Activated CD8-positive, alpha-beta memory T cell treated with anti-CD3 and anti-CD28 coated beads, Interleukin-2, amount 50 U/mL, for 1 hour (primary cell): Measurements from ENCODE around the gene PPIA.
"Not testable (repeated sequence)": the region's sequence is repeated elsewhere in the genome, so short reads cannot be mapped to it uniquely, and the experiment has no call there.

ENCODE experiments used
- DNase-seq: peaks from one replicate; pipeline ENCODE4 v3.0.0-alpha.2; 2020; ENCODE audit errors: extremely low read depth

The PPIA gene

DNA sequence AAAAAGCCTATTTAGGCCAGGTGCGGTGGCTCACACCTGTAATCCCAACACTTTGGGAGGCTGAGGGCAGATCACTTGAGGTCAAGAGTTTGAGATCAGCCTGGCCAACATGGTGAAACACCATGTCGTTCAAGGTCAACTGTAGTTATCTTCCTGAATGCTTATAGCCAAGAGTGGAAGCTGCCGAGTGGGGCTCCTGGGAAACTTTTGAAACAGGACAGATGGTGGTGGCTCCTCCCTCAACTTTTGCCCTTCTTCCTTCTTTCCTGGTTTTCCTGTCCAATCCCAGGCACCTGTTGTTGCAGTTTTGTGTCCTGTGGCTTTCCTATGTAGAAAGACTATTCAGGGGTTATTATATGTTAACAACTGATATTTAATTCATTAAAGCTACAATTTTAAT lies 8.7 kb upstream of the PPIA start:
- no peak for DNase-seq

DNA sequence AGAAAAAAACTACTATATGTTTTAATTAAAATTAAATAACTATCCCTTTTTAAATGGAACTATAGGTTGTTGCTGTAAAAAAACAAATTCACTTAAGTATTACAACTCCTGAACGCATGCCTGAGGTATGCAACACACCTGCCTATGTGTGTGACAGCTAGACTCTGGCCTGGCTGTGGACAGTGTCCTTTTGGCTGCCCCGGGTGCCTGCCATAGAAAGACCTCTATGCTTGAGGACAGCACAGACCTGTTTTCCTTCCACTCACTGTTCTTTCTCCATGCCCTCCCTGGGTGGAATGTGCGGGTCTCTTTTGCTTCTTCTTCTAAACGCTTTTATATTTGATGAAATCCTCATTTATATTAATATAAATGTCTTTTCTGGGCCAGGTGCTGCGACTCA lies 6.5 kb upstream of the PPIA start:
- no peak for DNase-seq

DNA sequence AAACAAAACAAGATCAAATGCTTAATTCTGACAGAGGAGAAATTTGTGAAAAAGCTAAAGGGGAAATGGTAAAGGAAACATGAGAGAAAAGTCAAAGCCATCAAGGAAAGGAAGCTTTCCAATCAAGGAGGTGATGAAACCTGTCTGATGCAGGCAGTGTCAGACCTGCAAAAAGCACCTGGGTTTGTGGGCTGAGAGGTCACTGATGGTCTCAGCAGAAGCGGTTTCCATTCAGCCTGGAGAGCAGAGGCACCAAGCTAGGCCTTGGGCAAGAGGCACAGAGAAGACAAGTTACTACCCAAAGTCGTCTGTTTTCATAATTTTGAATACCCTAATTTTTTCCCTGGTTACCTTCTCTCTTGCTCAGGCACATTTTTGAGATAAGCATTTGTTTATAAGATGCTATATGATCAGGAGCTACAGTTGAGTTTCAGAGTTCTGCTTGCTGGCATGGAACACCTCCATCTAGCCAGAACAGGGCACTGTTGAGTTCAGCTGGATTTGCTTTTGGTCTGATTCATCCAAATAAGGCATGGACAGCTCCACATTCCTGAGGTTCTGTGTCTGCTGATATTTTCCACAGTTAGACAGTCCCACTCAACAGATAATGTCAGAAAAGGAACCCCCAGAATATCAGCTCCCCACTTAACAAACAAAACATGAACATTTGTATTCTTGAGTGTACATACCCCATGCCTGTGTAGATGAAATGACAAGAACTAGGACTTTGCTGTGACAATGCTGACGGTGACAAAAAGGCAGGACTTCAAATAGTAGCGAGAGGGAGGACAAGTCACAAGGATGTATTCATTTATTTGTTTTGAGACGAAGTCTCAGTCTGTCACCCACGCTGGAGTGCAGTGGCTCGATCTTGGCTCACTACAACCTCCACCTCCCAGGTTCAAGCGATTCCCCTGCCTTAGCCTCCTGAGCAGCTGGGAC lies 4.9 kb upstream of the PPIA start:
- DNase-seq, result no peak

DNA sequence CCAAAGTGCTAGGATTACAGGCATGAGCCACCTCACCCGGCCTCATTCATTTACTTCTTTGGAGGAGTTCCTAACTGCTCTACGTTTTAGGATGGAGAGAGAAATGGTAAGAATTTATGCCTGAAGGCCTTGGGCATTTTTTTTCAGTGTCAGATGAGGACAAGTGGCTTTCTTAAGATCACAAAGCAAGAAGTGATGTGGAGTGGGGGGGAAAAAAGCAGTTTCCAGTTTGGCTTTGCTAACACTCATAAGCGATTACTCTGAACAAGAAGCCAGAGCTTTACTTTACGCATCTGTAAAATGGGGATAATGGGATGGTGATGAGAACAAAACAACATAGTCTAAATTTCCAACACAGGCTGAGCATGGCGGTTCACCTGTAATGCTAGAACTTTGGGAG lies 2.6 kb upstream of the PPIA start:
- no peak for DNase-seq

DNA sequence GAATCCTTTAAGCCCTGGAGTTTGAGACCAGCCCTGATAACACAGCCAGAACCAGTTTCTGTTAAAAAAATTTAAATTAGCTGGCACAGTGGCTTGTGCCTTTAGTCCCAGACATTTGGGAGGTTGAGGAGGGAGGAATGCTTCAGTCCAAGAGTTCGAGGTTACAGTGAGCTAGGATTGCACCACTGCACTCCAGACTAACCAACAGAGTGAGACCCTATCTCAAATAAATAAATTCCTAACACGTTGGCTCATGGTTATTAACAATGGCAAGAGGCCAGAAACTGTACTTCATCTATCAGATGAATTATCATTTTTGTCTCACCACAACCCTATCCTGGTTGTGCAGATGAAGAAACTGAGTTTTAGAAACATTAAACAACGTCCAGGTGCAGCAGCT lies 2.1 kb upstream of the PPIA start:
- DNase-seq, result no peak

DNA sequence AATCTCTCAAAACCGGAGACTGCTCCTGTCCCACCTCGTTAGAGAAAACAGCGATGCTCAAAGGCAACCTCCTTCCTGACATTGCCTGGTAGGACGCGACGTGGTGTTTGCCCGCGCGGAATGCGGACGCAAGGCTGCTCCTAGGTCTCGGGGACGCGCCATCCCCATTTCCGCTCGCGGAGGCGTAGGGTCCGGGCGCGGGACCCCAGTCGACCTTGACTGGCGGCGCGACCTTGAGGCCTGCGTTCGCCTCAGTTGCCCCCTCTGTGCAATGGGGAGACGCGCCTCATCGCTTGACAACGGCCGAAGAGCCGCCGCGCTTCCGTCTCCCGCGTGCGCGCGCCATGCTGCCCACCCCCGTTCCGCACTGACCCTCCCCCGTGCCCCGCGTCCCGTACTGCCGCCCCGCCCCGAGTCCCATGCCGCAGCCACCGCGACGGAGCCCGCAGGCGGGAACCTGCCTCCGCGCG lies 412 bp upstream of the PPIA start:
- DNase-seq, result no peak

DNA sequence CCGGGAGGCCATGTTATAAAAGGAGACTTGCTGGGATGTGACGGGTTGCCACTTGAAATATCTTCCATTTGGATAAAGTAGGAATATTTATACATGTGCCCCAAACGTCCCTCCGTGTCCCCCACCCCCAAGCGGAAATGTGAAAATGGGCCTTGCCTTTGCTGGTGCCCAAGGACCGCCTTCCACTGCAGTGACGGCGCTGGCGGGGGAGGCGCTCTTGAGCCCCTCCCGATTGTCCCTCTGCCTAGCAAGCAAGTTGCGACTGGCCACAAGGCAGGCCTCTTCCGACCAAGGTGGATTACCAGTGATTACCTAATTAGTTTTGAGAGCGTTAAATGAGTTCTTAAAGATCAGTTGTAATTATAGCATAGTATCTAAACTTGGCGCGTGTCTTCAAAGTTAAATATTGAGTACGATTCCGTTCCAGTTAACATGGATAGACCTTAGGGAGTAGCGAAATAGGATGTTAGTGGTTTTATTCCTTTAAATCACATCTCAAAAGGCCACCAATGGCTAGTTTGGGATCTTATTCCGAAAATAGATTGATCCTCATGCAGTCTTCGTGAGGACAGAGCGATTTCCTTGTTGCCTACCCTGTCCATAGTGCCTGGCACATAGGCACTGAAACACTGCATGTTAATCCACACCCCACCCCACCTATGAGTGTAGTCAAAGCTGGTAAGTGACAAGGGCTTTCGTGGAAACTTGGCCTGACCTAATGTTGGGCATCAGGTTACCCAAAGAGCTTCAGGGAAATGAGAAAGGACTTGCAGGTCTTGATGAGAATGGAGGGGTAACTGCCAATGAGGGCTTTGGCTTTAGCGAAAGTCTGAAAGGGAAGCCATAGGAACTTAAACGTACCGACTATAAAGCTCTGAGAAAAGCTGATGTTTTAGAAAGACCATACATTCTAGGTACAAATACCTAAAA lies 1.1 kb downstream of the PPIA start:
- peak; percentile 57 for DNase-seq

DNA sequence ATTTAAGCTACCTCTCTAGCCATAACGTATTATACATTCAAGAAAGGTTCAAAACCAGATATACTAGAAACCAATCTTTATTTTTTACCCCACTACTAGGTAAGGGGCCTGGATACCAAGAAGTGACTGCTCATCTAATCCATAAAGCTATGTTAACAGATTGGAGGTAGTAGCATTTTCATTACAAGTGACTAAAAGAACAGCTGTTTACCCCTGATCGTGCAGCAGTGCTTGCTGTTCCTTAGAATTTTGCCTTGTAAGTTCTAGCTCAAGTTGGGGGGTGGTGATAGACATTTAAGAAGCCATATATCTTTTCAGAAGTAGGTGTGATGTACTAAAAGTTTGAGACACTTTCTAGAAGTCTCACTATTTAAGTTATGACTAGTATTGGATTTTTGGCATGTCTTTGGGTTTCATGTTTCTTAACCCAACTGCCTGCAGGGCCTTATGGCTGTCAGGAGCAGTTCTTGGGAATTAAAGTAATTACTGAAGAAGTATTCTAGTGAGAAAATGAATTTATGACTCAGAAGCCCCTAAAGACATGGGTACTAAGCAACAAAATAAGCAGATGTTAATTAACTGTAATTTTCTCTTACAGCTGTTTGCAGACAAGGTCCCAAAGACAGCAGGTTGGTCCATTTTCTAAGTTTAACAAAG lies 2.3 kb downstream of the PPIA start:
- no peak for DNase-seq

DNA sequence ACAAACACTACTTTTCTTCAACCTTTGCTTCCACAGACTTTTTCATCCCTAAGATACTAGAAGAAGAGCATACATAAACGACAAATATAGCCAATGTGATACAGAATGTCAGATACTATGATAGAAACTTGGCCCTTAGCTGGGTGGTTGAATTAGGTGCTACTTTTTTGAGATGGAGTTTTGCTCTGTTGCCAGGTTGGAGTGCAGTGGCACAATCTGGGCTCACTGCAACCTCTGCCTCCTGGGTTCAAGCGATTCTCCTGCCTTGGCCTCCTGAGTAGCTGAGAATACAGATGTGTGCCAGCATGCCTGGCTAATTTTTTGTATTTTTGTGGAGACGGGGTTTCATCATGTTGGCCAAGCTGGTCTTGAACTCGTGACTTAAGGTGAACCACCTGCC lies 3.5 kb downstream of the PPIA start:
- no peak for DNase-seq

DNA sequence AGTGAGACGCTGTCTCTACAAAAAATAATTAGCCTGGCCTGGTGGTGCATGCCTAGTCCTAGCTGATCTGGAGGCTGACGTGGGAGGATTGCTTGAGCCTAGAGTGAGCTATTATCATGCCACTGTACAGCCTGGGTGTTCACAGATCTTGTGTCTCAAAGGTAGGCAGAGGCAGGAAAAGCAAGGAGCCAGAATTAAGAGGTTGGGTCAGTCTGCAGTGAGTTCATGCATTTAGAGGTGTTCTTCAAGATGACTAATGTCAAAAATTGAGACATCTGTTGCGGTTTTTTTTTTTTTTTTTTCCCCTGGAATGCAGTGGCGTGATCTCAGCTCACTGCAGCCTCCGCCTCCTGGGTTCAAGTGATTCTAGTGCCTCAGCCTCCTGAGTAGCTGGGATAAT lies 5.4 kb downstream of the PPIA start:
- DNase-seq, result no peak

DNA sequence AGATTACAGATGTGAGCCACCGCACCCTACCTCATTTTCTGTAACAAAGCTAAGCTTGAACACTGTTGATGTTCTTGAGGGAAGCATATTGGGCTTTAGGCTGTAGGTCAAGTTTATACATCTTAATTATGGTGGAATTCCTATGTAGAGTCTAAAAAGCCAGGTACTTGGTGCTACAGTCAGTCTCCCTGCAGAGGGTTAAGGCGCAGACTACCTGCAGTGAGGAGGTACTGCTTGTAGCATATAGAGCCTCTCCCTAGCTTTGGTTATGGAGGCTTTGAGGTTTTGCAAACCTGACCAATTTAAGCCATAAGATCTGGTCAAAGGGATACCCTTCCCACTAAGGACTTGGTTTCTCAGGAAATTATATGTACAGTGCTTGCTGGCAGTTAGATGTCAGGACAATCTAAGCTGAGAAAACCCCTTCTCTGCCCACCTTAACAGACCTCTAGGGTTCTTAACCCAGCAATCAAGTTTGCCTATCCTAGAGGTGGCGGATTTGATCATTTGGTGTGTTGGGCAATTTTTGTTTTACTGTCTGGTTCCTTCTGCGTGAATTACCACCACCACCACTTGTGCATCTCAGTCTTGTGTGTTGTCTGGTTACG lies 6.0 kb downstream of the PPIA start:
- DNase-seq, result no peak

DNA sequence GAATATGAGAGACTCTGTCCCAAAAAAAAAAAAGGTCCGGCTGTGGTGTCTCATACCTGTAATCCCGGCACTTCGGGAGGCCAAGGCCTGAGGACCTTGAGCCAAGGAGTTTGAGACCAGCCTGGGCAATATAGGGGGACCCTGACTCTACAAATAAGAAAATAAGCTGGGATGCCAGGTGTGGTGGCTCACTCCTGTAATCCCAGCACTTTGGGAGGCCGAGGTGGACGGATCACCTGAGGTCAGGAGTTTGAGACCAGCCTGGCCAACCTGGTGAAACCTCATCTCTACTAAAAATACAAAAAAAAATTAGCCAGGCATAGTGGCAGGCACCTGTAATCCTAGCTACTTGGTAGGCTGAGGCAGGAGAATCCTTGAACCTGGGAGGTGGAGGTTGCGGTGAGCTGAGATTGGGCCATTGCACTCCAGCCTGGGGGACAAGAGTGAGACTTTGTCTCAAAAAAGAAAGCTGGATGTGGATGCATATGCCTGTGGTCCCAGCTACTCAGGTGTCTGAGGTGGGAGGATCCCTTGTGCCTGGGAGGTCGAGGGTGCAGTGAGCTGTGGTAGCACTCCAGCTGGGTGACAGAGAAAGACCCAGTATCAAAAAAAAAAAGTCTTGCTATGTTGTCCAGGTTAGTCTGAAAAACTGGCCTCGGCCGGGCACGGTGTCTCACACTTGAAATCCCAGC lies 7.5 kb downstream of the PPIA start:
- DNase-seq, result not testable (repeated sequence)

DNA sequence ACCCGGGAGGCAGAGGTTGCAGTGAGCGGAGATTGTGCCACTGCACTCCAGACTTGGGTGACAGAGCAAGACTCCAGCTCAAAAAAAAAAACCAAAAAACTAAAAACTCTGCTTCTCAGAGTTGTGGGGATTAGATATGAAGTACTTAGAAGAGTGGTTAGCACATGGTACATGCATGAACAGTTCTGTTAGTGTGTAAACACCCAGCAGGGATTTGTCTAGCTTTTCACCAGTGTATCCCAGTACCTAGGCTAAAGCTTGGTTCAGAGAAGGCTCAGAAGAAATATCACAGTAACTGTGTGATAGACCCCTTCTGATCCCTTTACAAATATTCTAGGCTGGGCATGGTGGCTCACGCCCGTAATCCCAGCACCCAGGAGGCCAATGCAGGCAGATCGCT lies 9.5 kb downstream of the PPIA start:
- no peak for DNase-seq

DNA sequence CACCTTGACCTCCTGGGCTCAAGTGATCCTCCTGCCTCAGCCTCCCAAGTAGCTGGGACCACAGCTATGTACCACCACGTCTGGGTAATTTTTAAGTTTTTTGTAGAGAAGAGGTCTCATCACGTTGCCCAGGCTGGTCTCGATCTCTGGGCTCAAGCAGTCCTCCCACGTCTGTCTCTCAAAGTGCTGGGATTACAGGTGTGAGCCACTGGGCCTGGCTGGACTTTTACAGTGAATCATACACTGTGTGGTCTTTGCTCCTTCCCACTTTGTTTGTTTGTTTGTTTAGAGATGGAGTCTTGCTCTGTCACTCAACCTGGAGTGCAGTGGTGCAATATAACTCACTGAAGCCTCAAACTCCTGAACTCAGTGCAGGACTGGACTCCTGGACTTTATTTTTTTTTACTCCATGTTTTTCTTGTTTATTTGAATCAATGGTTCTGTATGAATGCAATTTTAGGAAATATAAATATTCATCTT lies 12.5 kb downstream of the PPIA start:
- DNase-seq, result no peak

DNA sequence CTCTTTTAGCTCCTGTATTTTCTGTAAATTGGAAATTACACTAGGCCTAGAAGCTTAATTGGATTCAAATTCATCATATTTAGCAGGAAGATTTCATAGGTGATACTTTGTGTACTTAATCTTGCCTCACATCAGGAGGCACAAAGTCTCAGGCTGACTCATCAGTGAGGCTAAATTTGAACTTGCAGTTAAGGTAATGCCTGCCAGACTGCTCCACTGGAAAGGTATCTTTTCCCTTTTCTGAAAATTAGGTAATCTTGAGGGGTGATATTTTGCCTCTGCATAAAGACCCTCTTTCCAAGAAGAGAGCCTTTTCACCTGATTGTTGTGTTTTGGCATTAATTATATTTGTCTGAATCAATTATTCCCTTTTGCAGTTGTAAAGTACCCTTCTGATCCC lies 14.6 kb downstream of the PPIA start:
- DNase-seq, result no peak

DNA sequence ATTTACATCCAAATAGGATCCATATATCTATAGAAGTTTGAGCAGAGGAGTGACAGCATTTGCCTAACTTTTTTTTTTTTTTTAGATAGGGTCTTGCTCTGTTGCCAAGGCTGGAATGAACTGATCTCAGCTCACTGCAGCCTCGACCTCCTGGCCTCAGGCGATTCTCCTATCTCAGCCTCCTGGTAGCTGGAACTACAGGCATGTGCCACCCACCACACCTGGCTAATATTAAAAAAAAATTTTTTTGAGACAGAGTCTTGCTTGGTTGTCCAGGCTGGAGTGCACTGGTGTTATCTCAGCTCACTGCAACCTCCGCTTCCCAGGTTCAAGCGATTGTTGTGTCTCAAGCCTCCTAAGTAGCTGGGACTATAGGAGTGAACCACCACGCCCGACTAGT lies 15.1 kb downstream of the PPIA start:
- DNase-seq, result no peak

DNA sequence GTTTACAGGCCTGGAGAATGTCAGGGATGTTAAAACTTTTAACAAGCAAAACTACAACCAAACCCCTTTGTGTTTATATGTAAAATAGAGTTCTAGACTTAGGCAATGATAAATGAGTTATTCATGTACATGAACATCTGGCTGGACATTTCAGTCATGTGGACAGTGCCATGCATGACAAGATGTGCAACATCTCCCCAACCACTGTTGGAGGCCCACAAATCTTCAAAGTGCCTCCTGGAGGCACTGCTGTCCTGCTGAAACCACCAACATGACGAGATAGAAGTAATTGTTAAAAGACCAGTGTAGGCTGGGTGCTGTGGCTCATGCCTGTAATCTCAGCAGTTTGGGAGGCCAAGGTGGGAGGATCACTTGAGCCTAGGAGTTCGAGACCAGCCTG lies 18.4 kb downstream of the PPIA start:
- DNase-seq, result no peak

DNA sequence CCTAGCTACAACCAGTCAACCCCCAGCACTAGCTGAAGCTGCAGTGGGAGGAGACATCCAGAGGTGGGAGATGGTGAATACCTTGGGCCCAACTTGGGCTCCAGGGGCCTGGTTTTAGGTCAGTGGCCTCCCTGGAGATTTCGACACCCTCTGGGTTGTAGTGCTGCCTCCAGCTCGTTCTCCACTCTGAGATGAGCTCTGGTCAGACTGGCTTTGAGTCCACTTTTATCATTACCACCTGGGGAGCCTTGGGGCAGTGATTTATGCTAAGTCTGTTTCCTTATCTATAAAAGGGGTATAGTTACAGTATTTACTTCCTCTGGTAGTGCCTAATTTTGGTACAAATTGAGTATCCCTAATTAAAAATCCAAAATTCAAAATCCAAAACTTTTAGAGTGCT lies 22.8 kb downstream of the PPIA start:
- DNase-seq, result no peak

DNA sequence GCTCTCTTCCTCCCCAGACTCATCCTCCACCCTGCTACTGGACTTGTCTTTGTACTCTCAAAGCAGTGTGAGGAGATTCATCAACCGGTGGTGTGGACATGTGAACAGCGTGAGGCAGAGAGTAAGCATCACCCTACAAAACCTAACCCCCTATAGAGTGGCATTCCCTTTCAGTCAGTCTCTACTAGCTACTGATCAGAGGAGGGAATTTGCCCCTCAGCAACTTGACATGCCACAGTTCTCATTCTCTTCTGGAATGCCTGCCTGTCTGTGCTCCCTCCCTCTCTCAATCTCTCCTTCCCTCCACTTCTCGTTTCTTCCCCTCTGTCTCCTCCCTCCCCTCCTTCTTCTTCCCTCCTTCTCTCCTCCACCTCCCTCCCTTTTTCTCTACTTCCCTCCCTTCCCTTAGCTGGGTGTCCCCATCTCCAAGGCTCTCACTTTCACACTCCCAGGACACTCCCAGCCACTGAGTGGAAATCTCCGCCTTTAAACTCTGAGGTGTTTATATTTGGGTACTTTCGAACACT lies 26.8 kb downstream of the PPIA start:
- no peak for DNase-seq

DNA sequence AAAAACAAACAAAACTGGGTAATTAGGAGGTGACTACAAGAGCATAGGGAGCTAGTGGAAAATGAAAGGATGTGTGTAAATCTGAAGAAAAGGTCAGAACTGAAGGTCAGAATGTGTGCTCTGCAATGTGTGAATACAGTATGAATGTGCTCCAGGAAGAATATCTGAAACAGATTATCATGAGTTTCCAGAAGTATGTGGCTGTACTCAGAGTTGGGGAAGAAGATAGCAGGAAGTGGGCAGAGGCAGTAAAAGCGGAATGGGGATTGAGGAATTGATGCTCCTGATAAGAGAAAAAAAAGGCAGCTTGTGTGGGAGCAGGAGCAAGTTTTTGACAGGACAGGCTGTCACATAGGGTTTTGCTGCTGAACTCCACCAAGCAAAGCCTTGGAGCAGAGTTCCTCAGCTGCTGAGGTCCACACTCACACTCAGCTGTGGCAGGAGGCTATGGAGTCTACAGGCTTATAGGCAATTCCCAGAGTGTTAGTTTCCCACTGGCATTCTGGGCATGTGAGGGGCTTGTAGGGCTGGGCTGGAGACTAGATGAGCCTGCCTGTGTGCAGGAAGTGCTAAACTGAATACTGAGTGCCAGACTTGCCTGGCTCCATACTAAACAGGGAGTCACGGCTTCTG lies 28.5 kb downstream of the PPIA start:
- no peak for DNase-seq
